SW 1271 (cell line): ENCODE results near the gene CBLIF.
A peak's percentile ranks its signal among the peaks of the same experiment; 100 is the strongest.
"Not testable (repeated sequence)": the region's sequence is repeated elsewhere in the genome, so short reads cannot be mapped to it uniquely, and the experiment has no call there.

Source experiments
- DNase-seq, 2 experiments: peaks; one replicate each; lab custom pipeline; 2025; lab: John Stamatoyannopoulos, UW

CBLIF gene

DNA sequence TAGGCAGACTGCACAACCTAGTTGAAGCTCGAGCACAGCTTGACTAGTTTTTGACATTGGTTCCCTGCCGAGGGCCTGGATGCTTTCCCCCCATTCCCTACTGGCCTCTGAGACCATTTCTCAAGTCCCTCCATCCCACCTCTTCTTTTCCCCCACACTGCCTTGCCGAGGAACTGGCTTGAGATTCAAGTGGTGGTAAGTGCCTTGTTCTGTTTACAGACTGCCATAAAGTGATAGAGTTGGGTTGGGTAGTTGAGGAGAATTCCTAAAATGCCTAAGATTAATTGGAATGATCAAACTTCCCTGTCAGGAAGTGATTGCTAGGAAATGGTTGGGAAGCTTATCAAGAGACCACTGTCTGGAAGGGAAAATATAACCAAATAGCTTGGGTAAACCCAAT, 50.9 kb downstream of the CBLIF start:
- no peak for DNase-seq

- no peak for DNase-seq
These were observed 52.8 kb downstream of the CBLIF start for GRCh38 chr11:59792507-59792906.

DNA sequence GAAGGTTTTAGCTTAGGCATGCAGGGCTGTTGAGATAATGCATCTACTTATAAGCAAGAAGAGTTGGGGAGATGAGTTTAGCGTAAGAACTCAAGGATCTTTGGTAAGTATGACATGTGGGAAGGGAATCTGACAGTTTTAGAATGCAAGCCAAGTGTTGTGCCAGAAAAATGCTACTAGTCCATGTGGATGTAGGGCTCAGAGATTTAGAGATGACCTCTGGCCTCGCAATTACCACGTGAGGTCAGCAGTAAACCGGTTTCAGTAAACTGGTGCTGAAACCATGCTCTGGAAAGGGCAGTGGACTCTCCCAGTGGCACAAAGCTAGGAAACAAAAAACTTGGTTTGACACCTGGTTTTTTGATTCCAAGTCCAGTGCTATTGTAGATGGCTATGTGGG, 53.7 kb downstream of the CBLIF start:
- no peak for DNase-seq

DNA sequence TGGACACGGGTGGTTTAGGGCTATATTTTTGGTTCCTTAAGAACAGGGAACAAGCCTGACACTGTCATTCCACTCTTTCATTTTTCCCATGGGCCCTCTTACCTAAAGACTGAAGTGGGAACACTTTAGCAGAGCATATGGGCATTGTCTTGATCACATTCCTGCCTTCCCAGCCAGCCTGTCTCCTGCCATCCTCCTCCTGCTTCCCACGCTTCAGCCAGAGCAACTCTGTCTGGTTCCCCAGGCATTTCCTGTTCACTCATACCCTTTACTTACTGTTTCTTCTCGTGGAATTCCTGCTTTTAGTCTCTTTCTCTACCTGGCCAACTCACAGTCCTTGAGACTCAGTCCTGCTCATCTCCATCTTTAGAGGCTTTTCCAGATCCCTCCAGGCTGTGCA, 57.5 kb downstream of the CBLIF start:
- DNase-seq, result peak in 1 of 2 experiments; percentile 32

- DNase-seq, result no peak
These were observed 58.1 kb downstream of the CBLIF start for GRCh38 chr11:59787255-59787588.

GRCh38 chr11:59785818-59786217, 59.5 kb downstream of the CBLIF start:
- no peak for DNase-seq

DNA sequence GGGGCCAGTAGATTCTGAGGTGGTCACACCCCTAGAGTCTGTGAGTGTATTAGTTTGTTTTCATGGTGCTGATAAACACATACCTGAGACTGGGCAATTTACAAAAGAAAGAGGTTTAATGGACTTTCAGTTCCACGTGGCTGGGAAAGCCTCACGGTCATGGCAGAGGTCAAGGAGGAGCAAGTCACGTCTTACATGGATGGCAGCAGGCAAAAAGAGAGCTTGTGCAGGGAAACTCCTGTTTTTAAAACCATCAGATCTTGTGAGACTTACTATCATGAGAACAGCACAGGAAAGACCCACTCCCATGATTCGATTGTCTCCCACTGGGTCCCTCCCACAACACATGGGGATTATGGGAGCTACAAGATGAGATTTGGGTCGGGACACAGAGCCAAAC, 60.9 kb downstream of the CBLIF start:
- DNase-seq, result not testable (repeated sequence)

DNA sequence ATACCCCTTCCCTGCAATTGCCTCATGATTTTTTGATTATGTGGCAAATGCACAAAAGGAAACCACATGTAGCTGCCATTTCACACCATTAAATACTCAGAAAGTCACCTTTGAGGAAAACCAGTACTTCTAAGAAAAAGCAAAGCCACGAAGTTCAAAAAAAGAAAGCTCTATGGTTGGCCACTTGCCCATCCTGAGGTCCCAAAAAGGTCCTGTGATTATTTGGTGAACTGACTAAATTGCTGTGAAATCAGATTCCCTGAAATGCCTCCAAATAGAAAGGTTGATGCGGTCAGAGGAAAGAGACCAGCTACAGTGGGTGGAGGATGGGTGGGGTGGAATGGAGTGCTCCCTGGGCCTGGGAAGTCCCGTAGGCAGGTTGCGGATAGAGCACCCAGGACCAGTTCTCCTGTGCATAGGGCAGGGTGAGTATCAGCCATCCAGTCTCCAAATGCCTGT, 61.6 kb downstream of the CBLIF start:
- no peak for DNase-seq

- DNase-seq, result no peak
These were observed 63.2 kb downstream of the CBLIF start for GRCh38 chr11:59782080-59782479.

DNA sequence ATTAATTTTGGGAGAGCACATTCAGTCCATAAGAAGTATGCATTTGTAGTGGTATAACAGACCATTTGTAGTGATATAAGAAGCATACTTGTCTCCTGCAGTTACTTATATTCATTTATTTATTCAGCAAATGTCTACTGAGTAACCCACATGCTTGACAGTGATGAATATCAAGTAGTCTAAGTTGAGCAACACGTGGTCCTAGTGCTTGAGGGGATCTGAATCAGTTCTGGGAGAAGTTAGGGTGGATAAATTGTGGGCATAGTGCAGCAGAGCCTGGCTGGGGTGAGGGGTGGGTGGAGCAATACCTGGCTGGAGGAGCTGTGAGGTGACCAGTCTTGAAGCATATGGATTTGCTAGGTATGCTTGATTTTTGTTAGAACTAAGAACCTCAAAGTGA, 65.8 kb downstream of the CBLIF start:
- DNase-seq, result no peak
